Measurements from ENCODE around the gene RPL11.

DNA sequence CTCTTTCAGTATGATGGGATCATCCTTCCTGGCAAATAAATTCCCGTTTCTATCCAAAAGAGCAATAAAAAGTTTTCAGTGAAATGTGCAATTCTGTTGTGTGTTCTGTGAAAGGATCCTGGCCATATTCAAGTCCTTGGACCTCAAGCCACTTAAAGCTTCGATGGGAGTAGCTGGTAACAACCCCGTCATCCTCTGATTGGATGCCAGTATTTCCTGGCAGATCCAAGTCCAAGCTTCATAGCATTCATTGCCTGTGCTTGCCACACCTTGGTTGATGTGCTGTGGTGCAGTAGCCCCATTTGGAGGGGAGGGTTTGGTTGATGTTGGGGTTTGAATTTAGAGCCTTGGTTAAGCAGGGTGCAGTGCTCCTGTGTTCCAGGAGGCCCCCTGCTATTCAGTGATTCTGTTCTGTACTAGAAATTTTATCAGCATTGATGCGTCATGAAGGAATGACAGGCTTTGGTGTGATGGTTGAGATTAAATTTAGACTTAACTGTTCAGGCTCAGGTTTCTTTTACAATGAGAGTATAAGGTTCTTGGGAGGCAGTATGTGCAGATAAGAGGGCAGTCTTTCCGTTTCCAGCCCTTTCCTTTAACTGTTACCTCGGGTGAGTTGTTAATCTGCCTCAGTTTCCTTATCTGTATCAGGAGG is 4.9 kb downstream of the RPL11 start:
- TF ChIP-seq, protein P1, sequence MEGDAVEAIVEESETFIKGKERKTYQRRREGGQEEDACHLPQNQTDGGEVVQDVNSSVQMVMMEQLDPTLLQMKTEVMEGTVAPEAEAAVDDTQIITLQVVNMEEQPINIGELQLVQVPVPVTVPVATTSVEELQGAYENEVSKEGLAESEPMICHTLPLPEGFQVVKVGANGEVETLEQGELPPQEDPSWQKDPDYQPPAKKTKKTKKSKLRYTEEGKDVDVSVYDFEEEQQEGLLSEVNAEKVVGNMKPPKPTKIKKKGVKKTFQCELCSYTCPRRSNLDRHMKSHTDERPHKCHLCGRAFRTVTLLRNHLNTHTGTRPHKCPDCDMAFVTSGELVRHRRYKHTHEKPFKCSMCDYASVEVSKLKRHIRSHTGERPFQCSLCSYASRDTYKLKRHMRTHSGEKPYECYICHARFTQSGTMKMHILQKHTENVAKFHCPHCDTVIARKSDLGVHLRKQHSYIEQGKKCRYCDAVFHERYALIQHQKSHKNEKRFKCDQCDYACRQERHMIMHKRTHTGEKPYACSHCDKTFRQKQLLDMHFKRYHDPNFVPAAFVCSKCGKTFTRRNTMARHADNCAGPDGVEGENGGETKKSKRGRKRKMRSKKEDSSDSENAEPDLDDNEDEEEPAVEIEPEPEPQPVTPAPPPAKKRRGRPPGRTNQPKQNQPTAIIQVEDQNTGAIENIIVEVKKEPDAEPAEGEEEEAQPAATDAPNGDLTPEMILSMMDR (conservative IDR thresholded peaks at IDR 0.05): no peak
- no peak for TF ChIP-seq EZH2 (IDR thresholded peaks at IDR 0.05; ENCODE audit: low read depth)
